Vagina (tissue), 2 donors: Measurements from ENCODE around the gene PSAP.

ENCODE experiments used
- POLR2A ChIP-seq, 2 donors: fragments of 450-650 bp; IDR thresholded peaks; one replicate each; pipeline ENCODE4 v1.6.1; 2017; ENCODE audit warnings: antibody characterized with exemption in 2 of 2, mild to moderate bottlenecking in 2 of 2, moderate library complexity in 2 of 2
- POLR2AphosphoS5 ChIP-seq, 2 donors: sonication (generic); formaldehyde crosslinking; IDR thresholded peaks; one replicate each; pipeline ENCODE4 v1.9.0; 2017; ENCODE audit warnings: antibody characterized with exemption in 2 of 2, mild to moderate bottlenecking in 2 of 2, low read depth in 1 of 2; ENCODE audit not compliant: insufficient read depth in 1 of 2
- TF ChIP-seq, protein P1 (sequence below), 3 experiments: fragments of 450-650 bp in 2 of 3; fragments of 200-600 bp in 1 of 3; sonication (generic) in 1 of 3; IDR thresholded peaks; one replicate each; pipeline ENCODE4 v1.5.1; 2017 to 2019; ENCODE audit warnings: antibody characterized with exemption in 3 of 3, mild to moderate bottlenecking in 2 of 3, moderate library complexity in 2 of 3

GRCh38 chr10:71767420-71768035 is 83.5 kb downstream of the PSAP start:
- TF ChIP-seq, protein P1, sequence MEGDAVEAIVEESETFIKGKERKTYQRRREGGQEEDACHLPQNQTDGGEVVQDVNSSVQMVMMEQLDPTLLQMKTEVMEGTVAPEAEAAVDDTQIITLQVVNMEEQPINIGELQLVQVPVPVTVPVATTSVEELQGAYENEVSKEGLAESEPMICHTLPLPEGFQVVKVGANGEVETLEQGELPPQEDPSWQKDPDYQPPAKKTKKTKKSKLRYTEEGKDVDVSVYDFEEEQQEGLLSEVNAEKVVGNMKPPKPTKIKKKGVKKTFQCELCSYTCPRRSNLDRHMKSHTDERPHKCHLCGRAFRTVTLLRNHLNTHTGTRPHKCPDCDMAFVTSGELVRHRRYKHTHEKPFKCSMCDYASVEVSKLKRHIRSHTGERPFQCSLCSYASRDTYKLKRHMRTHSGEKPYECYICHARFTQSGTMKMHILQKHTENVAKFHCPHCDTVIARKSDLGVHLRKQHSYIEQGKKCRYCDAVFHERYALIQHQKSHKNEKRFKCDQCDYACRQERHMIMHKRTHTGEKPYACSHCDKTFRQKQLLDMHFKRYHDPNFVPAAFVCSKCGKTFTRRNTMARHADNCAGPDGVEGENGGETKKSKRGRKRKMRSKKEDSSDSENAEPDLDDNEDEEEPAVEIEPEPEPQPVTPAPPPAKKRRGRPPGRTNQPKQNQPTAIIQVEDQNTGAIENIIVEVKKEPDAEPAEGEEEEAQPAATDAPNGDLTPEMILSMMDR (IDR thresholded peaks at IDR 0.05), result no peak
- TF ChIP-seq POLR2A (IDR thresholded peaks at IDR 0.05), result no peak
- TF ChIP-seq POLR2AphosphoS5 (IDR thresholded peaks at IDR 0.05; ENCODE audit: insufficient read depth in 1 of 2, low read depth in 1 of 2), result peak in 1 of 2 donors; percentile 35
